ENCODE results near the gene RSBN1L. TPM values are rescaled to one million over a fixed set of nuclear protein-coding genes. Genes with fewer than 3 reads are reported as not detected.

Gene RSBN1L
- total and polyA plus RNA-seq, 2 donors (not counting 1 experiment from before 2014, with no cell fraction given) = 12.0 to 19.7 TPM

DNA sequence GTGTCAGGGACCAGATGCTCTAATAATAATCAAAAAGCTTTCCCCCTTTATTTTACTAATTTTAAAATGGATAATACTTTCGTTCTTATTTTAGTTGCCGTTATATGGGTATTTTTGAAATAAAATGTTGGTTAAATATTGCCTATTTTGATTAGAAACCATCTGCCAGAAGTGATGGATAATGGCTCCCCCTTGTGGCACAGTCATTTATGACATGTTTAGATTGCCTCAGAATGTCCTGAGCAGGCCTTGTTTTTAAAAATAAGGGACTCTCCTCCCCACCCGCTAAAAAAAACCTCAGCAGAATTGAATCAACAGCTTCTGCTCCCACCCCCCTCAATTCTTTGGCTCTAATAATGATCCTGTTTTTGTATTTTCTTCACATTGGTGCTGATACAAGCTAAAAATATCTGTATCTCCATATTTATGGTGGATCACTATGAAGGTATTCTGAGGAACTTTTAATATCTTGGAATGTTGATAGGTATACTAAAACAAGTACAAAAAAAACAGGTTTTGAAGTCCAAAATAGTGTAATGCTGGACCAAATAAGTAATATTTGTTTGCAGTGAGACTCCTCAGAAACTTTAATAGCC is 63.1 kb downstream of the RSBN1L start:
- DNase-seq (ENCODE audit: low read depth in 2 of 2) = peak; percentile 42 to 84
- no peaks in the 10 kb centered on the region for H3K9me3 ChIP-seq (ENCODE audit: control insufficient read depth, insufficient read depth, low read depth, low read length)
- H3K79me2 ChIP-seq (ENCODE audit: control insufficient read depth, insufficient read depth, low read length) = peaks cover 3% of the 10 kb centered on the region
- no peaks in the 10 kb centered on the region for H3K4me1 ChIP-seq (ENCODE audit: control insufficient read depth, extremely low read depth, insufficient read depth, low read length)
- no peaks in the 10 kb centered on the region for H3K36me3 ChIP-seq (ENCODE audit: control insufficient read depth, insufficient read depth, low read length)
- TF ChIP-seq EZH2 (IDR thresholded peaks at IDR 0.05; ENCODE audit: low read length, missing control alignments) = no peak
- TF ChIP-seq, protein P1, sequence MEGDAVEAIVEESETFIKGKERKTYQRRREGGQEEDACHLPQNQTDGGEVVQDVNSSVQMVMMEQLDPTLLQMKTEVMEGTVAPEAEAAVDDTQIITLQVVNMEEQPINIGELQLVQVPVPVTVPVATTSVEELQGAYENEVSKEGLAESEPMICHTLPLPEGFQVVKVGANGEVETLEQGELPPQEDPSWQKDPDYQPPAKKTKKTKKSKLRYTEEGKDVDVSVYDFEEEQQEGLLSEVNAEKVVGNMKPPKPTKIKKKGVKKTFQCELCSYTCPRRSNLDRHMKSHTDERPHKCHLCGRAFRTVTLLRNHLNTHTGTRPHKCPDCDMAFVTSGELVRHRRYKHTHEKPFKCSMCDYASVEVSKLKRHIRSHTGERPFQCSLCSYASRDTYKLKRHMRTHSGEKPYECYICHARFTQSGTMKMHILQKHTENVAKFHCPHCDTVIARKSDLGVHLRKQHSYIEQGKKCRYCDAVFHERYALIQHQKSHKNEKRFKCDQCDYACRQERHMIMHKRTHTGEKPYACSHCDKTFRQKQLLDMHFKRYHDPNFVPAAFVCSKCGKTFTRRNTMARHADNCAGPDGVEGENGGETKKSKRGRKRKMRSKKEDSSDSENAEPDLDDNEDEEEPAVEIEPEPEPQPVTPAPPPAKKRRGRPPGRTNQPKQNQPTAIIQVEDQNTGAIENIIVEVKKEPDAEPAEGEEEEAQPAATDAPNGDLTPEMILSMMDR (conservative IDR thresholded peaks at IDR 0.05 in 1 of 2, IDR thresholded peaks at IDR 0.05 in 1 of 2; ENCODE audit: low read depth in 1 of 2, low read length in 2 of 2) = peak; percentile 72 to 84
- H3K4me3 ChIP-seq (replicated peaks in 1 of 4; ENCODE audit: control extremely low read depth in 1 of 4, insufficient read depth in 1 of 4, low read depth in 3 of 4, low read length in 4 of 4) = no peak overlapping the region
- peak overlapping the region; percentile 50 for H3K4me2 ChIP-seq (ENCODE audit: extremely low read depth, insufficient read depth, low read length)
- no peak overlapping the region for H2AFZ ChIP-seq (ENCODE audit: low read length)
- H4K20me1 ChIP-seq (ENCODE audit: control insufficient read depth, extremely low read depth, insufficient read depth, low read length) = no peaks in the 10 kb centered on the region
- no peaks in the 10 kb centered on the region for H3K27me3 ChIP-seq (ENCODE audit: control insufficient read depth, insufficient read depth, low read length)
- no peak overlapping the region for H3K27ac ChIP-seq (ENCODE audit: insufficient read depth, low read length)
- no peak overlapping the region for H3K9ac ChIP-seq (ENCODE audit: insufficient read depth, low read length)

DNA sequence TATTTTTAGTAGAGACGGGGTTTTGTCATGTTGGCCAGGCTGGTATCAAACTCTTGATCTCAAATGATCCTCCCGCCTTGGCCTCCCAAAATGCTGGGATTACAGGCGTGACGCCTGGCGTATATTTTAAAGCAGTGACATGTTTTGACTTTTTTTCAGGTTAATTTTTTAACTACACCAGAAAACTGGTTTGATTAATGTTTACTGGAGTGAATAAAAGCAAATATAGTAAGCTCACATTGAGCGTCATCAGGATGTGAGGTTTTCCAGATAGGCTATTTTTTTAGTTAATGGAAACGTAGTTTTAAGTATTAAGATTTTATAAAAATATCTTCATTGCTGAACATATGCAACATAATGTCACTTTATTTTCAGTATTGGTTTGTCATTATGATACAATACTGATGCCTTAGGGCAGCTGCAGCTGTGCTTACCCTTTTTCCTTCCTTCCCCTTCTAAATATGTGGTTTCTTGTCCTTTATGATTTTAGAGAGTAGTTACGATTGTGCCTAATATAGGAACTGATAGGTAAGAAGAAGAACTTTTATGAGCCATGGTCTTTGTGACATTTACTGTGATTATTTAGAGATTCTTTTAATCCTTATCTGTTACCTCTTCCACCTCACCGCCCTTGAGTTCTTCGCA is 64.7 kb downstream of the RSBN1L start:
- no peak for DNase-seq (ENCODE audit: low read depth in 2 of 2)
- Histone ChIP-seq H3K27me3 (ENCODE audit: control insufficient read depth, insufficient read depth, low read length) (no peaks in the 10 kb centered on the region), H3K36me3 (ENCODE audit: control insufficient read depth, insufficient read depth, low read length) (no peaks in the 10 kb centered on the region), H3K4me2 (ENCODE audit: extremely low read depth, insufficient read depth, low read length) (no peak overlapping the region), H3K27ac (ENCODE audit: insufficient read depth, low read length) (no peak overlapping the region), H3K79me2 (ENCODE audit: control insufficient read depth, insufficient read depth, low read length) (peaks cover 3% of the 10 kb centered on the region), H3K4me3 (replicated peaks in 1 of 4; ENCODE audit: control extremely low read depth in 1 of 4, insufficient read depth in 1 of 4, low read depth in 3 of 4, low read length in 4 of 4) (no peak overlapping the region), H3K4me1 (ENCODE audit: control insufficient read depth, extremely low read depth, insufficient read depth, low read length) (no peaks in the 10 kb centered on the region), H3K9me3 (ENCODE audit: control insufficient read depth, insufficient read depth, low read depth, low read length) (no peaks in the 10 kb centered on the region), H3K9ac (ENCODE audit: insufficient read depth, low read length) (no peak overlapping the region), H2AFZ (ENCODE audit: low read length) (no peak overlapping the region), H4K20me1 (ENCODE audit: control insufficient read depth, extremely low read depth, insufficient read depth, low read length) (no peaks in the 10 kb centered on the region)
- TF ChIP-seq EZH2 (IDR thresholded peaks at IDR 0.05; ENCODE audit: low read length, missing control alignments) = no peak
- TF ChIP-seq, protein P1 (conservative IDR thresholded peaks at IDR 0.05 in 1 of 2, IDR thresholded peaks at IDR 0.05 in 1 of 2; ENCODE audit: low read depth in 1 of 2, low read length in 2 of 2) = no peak

DNA sequence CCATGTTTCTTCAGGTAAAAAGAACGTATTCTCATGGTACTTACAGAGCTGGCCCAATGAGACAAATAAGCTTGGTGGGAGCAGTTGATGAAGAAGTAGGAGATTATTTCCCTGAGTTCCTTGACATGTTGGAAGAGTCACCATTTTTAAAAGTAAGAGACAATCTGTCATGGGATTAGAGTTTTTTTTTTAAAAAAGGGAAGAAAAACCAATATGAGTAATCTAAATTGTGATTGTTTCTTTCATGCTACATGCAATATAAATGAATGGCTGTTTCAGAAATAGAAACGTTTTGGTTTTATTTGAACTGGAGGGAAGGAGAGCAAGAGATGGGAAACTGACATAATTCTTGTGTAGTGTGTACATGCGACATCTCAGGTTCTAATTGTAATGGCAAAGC is 69.2 kb downstream of the RSBN1L start:
- Histone ChIP-seq H3K27me3 (ENCODE audit: control insufficient read depth, insufficient read depth, low read length) (no peaks in the 10 kb centered on the region), H3K27ac (ENCODE audit: insufficient read depth, low read length) (no peak overlapping the region), H3K79me2 (ENCODE audit: control insufficient read depth, insufficient read depth, low read length) (peaks cover 3% of the 10 kb centered on the region), H3K4me2 (ENCODE audit: extremely low read depth, insufficient read depth, low read length) (no peak overlapping the region), H3K9me3 (ENCODE audit: control insufficient read depth, insufficient read depth, low read depth, low read length) (no peaks in the 10 kb centered on the region), H3K36me3 (ENCODE audit: control insufficient read depth, insufficient read depth, low read length) (no peaks in the 10 kb centered on the region), H2AFZ (ENCODE audit: low read length) (no peak overlapping the region), H3K4me1 (ENCODE audit: control insufficient read depth, extremely low read depth, insufficient read depth, low read length) (no peaks in the 10 kb centered on the region), H3K9ac (ENCODE audit: insufficient read depth, low read length) (no peak overlapping the region), H3K4me3 (replicated peaks in 1 of 4; ENCODE audit: control extremely low read depth in 1 of 4, insufficient read depth in 1 of 4, low read depth in 3 of 4, low read length in 4 of 4) (no peak overlapping the region), H4K20me1 (ENCODE audit: control insufficient read depth, extremely low read depth, insufficient read depth, low read length) (no peaks in the 10 kb centered on the region)
- DNase-seq (ENCODE audit: low read depth in 2 of 2) = no peak
- TF ChIP-seq, protein P1 (conservative IDR thresholded peaks at IDR 0.05 in 1 of 2, IDR thresholded peaks at IDR 0.05 in 1 of 2; ENCODE audit: low read depth in 1 of 2, low read length in 2 of 2) = no peak
- TF ChIP-seq EZH2 (IDR thresholded peaks at IDR 0.05; ENCODE audit: low read length, missing control alignments) = no peak

All from fibroblast of lung (primary cell).